Endodermal cell (in vitro differentiated cells): ENCODE results near the gene FRG2C. TPM values are rescaled to one million over a fixed set of nuclear protein-coding genes. Genes with fewer than 3 reads are reported as not detected.

Experiments used
- microRNA-seq: library from miRNA; unstranded; fragments of <30 nt; microRNA quantifications from one replicate; pipeline ENCODE4 v1.2.0, GENCODE V29; 2020; ENCODE audit warnings: borderline microRNAs expressed
- total RNA-seq, 2 donors: library from RNA; stranded (reverse); fragmentation: NEBNext Ultra II Directional in 1 of 2; extraction: Animal tissue kit (Norgen Biotek cat#: 25700) in 1 of 2; gene quantifications; 2 replicates in 1 of 2; 3 replicates in 1 of 2; pipeline ENCODE4 v1.2.1, GENCODE V29; 2021

The FRG2C gene
- total RNA-seq, 2 donors from 2014 or later: 0.13 TPM; not detected in 1

Small RNA genes lying within 50 kb of the gene (microRNA-seq; reads per million reads assigned to microRNA genes)
- gene MIR1324: not detected

Other genes with a start within 250 kb of the FRG2C start
- 10 to 100 TPM in 1 of 2 donors, not detected in 1; 15.2 TPM for gene ZNF717, start 121.2 kb downstream of the FRG2C start, total RNA-seq